Central memory CD8-positive, alpha-beta T cell (primary cell): ENCODE data around the gene OR4D1.
"Not testable (repeated sequence)": the region's sequence is repeated elsewhere in the genome, so short reads cannot be mapped to it uniquely, and the experiment has no call there.

Experiments
- ATAC-seq: fragments of 150-1000 bp; cut with Tn5 transposase; replicated peaks from 2 replicates; pipeline ENCODE4 v1.10.0; 2022; ENCODE audit warnings: mild to moderate bottlenecking, moderate FRiP score, moderate number of reproducible peaks; ENCODE audit not compliant: poor library complexity, severe bottlenecking; ENCODE audit errors: extremely low read depth
- DNase-seq, 2 donors: peaks; one replicate each; pipeline ENCODE4 v3.0.0; 2021; ENCODE audit warnings: low spot score in 2 of 2
- H3K27ac Mint-ChIP-seq: one replicate; pipeline ENCODE4 v1.8.0; 2022; ENCODE audit warnings: low read depth, mild to moderate bottlenecking, moderate library complexity, mixed read lengths
- H3K27me3 Mint-ChIP-seq: one replicate; pipeline ENCODE4 v1.8.0; 2022; ENCODE audit warnings: mixed read lengths
- H3K36me3 Mint-ChIP-seq: one replicate; pipeline ENCODE4 v1.8.0; 2022; ENCODE audit warnings: mild to moderate bottlenecking, moderate library complexity, mixed read lengths; ENCODE audit not compliant: insufficient read depth
- H3K4me1 Mint-ChIP-seq: one replicate; pipeline ENCODE4 v1.8.0; 2022; ENCODE audit warnings: mixed read lengths
- H3K4me3 Mint-ChIP-seq: one replicate; pipeline ENCODE4 v1.8.0; 2022; ENCODE audit warnings: mild to moderate bottlenecking, moderate library complexity, mixed read lengths
- H3K9me3 Mint-ChIP-seq: one replicate; pipeline ENCODE4 v1.8.0; 2022; ENCODE audit warnings: mixed read lengths

Gene OR4D1

GRCh38 chr17:58121925-58122324 lies 26.3 kb upstream of the OR4D1 start:
- Mint-ChIP-seq H3K27me3 (no peaks in the 10 kb centered on the region), H3K27ac (no peak overlapping the region), H3K4me3 (no peak overlapping the region), H3K4me1 (peaks cover 6% of the 10 kb centered on the region), H3K36me3 (no peaks in the 10 kb centered on the region), H3K9me3 (no peaks in the 10 kb centered on the region)
- peak; percentile 52 for ATAC-seq
- DNase-seq, result peak in 1 of 2 donors; percentile 25

GRCh38 chr17:58127846-58128245 lies 20.3 kb upstream of the OR4D1 start:
- ATAC-seq, result no peak
- Mint-ChIP-seq H3K36me3 (peaks cover 2% of the 10 kb centered on the region), H3K9me3 (no peaks in the 10 kb centered on the region), H3K27me3 (no peaks in the 10 kb centered on the region), H3K4me1 (no peaks in the 10 kb centered on the region), H3K27ac (no peak overlapping the region), H3K4me3 (no peak overlapping the region)
- DNase-seq, result no peak

DNA sequence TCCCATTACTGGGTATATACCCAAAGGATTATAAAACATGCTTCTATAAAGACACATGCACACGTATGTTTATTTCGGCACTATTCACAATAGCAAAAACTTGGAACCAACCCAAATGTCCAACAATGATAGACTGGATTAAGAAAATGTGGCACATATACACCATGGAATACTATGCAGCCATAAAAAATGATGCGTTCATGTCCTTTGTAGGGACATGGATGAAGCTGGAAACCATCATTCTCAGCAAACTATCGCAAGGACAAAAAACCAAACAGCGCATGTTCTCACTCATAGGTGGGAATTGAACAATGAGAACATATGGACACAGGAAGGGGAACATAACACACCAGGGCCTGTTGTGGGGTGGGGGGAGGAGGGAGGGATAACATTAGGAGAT lies 15.5 kb upstream of the OR4D1 start:
- H3K27me3 Mint-ChIP-seq, result peaks cover 11% of the 10 kb centered on the region
- not testable (repeated sequence) for H3K4me3 Mint-ChIP-seq, H3K9me3 Mint-ChIP-seq, DNase-seq, H3K27ac Mint-ChIP-seq, H3K36me3 Mint-ChIP-seq, ATAC-seq, H3K4me1 Mint-ChIP-seq

GRCh38 chr17:58136669-58137279 lies 11.4 kb upstream of the OR4D1 start:
- peaks cover 6% of the 10 kb centered on the region for H3K9me3 Mint-ChIP-seq
- H3K27me3 Mint-ChIP-seq, result peaks cover 11% of the 10 kb centered on the region
- H3K36me3 Mint-ChIP-seq, result no peaks in the 10 kb centered on the region
- ATAC-seq (no peak), DNase-seq (no peak)
- no peak overlapping the region for H3K27ac Mint-ChIP-seq
- H3K4me3 Mint-ChIP-seq, result no peak overlapping the region
- peaks cover 4% of the 10 kb centered on the region for H3K4me1 Mint-ChIP-seq

DNA sequence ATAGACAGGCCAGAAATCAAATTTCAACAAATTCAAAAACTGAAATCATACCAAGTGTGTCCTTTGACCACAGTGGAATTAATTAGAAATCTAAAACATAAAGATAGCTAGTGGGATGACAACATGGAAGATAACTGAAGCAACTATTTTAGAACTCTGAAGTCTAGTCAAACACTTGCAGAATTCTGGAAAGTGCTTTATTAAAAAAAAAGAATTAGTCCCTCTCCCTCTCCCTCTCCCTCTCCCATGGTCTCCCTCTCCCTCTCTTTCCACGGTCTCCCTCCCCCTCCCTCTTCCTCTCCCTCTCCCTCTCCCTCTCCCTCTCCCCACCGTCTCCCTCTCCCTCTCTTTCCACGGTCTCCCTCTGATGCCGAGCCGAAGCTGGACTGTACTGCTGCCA lies 6.7 kb upstream of the OR4D1 start:
- ATAC-seq, result no peak
- peaks cover 10% of the 10 kb centered on the region for H3K4me1 Mint-ChIP-seq
- H3K27me3 Mint-ChIP-seq, result no peaks in the 10 kb centered on the region
- no peak overlapping the region for H3K4me3 Mint-ChIP-seq
- H3K36me3 Mint-ChIP-seq, result no peaks in the 10 kb centered on the region
- H3K27ac Mint-ChIP-seq, result no peak overlapping the region
- H3K9me3 Mint-ChIP-seq, result peaks cover 20% of the 10 kb centered on the region
- DNase-seq, result no peak

- H3K27me3 Mint-ChIP-seq, H3K36me3 Mint-ChIP-seq, ATAC-seq, DNase-seq, H3K4me3 Mint-ChIP-seq, H3K27ac Mint-ChIP-seq: not testable (repeated sequence)
- Mint-ChIP-seq H3K4me1 (peaks cover 16% of the 10 kb centered on the region), H3K9me3 (peaks cover 20% of the 10 kb centered on the region)
Measured at GRCh38 chr17:58143335-58143734, 4.8 kb upstream of the OR4D1 start.

DNA sequence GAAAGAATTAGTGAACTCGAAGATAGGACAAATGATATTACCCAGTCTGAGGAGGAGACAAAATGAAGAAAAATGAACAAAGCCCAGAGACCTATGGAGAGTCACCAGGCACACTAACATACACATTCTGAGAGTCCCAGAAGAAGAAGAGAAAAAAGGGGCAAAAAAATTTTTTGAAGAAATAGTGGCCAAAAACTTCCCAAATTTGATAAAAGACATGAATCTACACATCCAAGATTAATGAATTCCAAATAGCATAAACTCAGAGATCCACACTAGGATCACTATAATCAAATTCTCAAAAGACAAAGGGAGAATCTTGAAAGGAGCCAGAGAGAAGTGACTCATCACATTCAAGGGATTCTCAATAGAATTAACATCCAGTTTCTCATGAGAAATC lies 3.4 kb upstream of the OR4D1 start:
- H3K27ac Mint-ChIP-seq, result no peak overlapping the region
- H3K4me3 Mint-ChIP-seq, result no peak overlapping the region
- peaks cover 22% of the 10 kb centered on the region for H3K4me1 Mint-ChIP-seq
- no peaks in the 10 kb centered on the region for H3K27me3 Mint-ChIP-seq
- ATAC-seq, result no peak
- no peak for DNase-seq
- peaks cover 20% of the 10 kb centered on the region for H3K9me3 Mint-ChIP-seq
- H3K36me3 Mint-ChIP-seq, result no peaks in the 10 kb centered on the region

- ATAC-seq (no peak), DNase-seq (no peak)
- no peak overlapping the region for H3K27ac Mint-ChIP-seq
- H3K36me3 Mint-ChIP-seq, result peaks cover 5% of the 10 kb centered on the region
- peaks cover 48% of the 10 kb centered on the region for H3K4me1 Mint-ChIP-seq
- H3K4me3 Mint-ChIP-seq, result no peak overlapping the region
- peaks cover 20% of the 10 kb centered on the region for H3K9me3 Mint-ChIP-seq
- H3K27me3 Mint-ChIP-seq, result no peaks in the 10 kb centered on the region
Measured at GRCh38 chr17:58148609-58149008, 425 bp downstream of the OR4D1 start.

- ATAC-seq (no peak), DNase-seq (no peak)
- Mint-ChIP-seq H3K36me3 (peaks cover 7% of the 10 kb centered on the region), H3K4me1 (peaks cover 64% of the 10 kb centered on the region), H3K27me3 (no peaks in the 10 kb centered on the region), H3K9me3 (peaks cover 9% of the 10 kb centered on the region), H3K4me3 (no peak overlapping the region), H3K27ac (no peak overlapping the region)
Measured at GRCh38 chr17:58150394-58150793, 2.2 kb downstream of the OR4D1 start.

DNA sequence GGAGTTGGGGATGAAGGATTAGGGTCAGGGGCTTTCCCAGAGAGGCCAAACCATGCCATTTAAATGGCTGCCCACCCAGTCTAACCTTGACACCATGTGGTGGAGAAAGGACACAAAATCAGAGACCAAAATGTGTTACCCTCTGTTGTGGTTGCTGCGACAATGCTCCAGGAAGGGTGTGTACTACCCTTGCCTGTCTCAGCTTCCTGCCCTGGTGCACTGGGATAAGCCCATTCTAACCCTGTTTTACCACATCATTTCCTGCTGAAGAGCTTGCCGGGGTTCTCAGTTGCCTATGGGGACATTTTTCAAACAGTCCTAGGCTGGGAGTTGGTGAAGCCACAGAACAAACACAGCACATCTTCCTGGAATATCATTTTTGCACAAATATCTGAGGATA lies 4.9 kb downstream of the OR4D1 start:
- DNase-seq, result peak; percentile 39 to 75
- Mint-ChIP-seq H3K9me3 (peaks cover 8% of the 10 kb centered on the region), H3K27ac (peak overlapping the region; percentile 95), H3K4me1 (peaks cover 67% of the 10 kb centered on the region), H3K4me3 (peak overlapping the region; percentile 67), H3K36me3 (peaks cover 7% of the 10 kb centered on the region), H3K27me3 (no peaks in the 10 kb centered on the region)
- ATAC-seq, result peak; percentile 91

DNA sequence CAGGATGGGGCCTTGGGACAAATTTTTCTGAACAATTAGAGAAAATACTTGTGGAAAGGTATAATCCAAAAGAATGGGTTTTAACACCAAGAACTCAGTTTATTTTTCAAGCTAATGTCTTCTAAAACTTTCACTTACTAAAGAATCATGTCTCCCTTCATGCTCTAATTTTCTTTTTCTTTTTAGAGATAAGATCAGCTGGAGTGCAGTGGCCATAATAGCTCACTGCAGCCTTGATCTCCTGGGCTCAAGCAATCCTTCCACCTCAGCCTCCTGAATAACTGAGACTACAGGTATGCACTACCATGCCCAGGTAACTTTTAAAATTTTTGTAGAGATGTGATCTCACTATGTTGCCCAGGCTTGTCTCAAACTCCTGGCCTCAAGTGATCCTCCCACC lies 5.5 kb downstream of the OR4D1 start:
- no peak for ATAC-seq
- H3K4me3 Mint-ChIP-seq, result peak overlapping the region; percentile 67

GRCh38 chr17:58156839-58157803 lies 8.9 kb downstream of the OR4D1 start:
- Mint-ChIP-seq H3K4me1 (peaks cover 53% of the 10 kb centered on the region), H3K27me3 (no peaks in the 10 kb centered on the region)

More for the DNA sequence above, 5.5 kb downstream of the OR4D1 start:
- peak overlapping the region; percentile 95 for H3K27ac Mint-ChIP-seq
- H3K9me3 Mint-ChIP-seq, result peaks cover 8% of the 10 kb centered on the region
- H3K36me3 Mint-ChIP-seq, result peaks cover 7% of the 10 kb centered on the region
- no peaks in the 10 kb centered on the region for H3K27me3 Mint-ChIP-seq
- H3K4me1 Mint-ChIP-seq, result peaks cover 64% of the 10 kb centered on the region
- no peak for DNase-seq

DNA sequence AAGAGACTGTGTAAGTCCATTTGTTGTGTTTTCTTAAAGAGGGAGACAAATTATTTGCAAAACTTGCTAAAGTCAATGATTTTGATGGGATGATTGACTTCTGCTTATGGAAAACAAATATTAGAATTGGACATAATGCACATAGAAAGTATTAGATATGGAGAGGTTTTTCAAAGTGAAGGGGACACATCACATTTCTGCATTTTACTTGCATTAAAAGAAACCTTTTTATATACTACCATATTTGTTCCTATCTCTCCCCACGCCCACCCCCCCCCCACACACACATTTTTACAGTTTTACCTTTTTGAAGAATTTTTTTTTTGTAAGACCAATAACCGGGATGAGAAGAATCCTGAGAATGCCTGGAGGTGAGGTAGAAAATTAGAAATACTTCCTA lies 10.0 kb downstream of the OR4D1 start:
- no peak for DNase-seq
- no peak overlapping the region for H3K27ac Mint-ChIP-seq
- H3K36me3 Mint-ChIP-seq, result peaks cover 3% of the 10 kb centered on the region
- H3K27me3 Mint-ChIP-seq, result no peaks in the 10 kb centered on the region
- H3K4me1 Mint-ChIP-seq, result peaks cover 43% of the 10 kb centered on the region
- peaks cover 13% of the 10 kb centered on the region for H3K9me3 Mint-ChIP-seq
- H3K4me3 Mint-ChIP-seq, result peak overlapping the region; percentile 86
- ATAC-seq, result no peak

More at GRCh38 chr17:58156839-58157803, 8.9 kb downstream of the OR4D1 start:
- peaks cover 7% of the 10 kb centered on the region for H3K36me3 Mint-ChIP-seq
- DNase-seq (peak; percentile 20 to 42), ATAC-seq (peak; percentile 54)
- H3K4me3 Mint-ChIP-seq, result peak overlapping the region; percentile 86
- peak overlapping the region; percentile 95 for H3K27ac Mint-ChIP-seq
- peaks cover 13% of the 10 kb centered on the region for H3K9me3 Mint-ChIP-seq
